SK-N-SH (cell line): ENCODE data around the gene HSD17B12.

ENCODE experiments used
- CTCF ChIP-seq: fragments of 200-600 bp; sonication (generic); IDR thresholded peaks from 2 replicates; pipeline ENCODE4 v1.6.1; 2017; ENCODE audit warnings: antibody characterized with exemption, mild to moderate bottlenecking, moderate library complexity
- ELF1 ChIP-seq: IDR thresholded peaks from 2 replicates; pipeline ENCODE4 v1.4.0; 2012
- EP300 ChIP-seq, 2 experiments: IDR thresholded peaks; 2 replicates each; pipeline versions ENCODE4 v1.4.0 to v1.6.1; 2012; ENCODE audit warnings: borderline replicate concordance in 1 of 2, low read depth in 1 of 2, low read length in 1 of 2
- FOXM1 ChIP-seq: IDR thresholded peaks from 2 replicates; pipeline ENCODE4 v1.4.0; 2012; ENCODE audit warnings: low read depth, mild to moderate bottlenecking
- GABPA ChIP-seq: IDR thresholded peaks from 2 replicates; pipeline ENCODE4 v1.4.0; 2012; ENCODE audit warnings: low read depth, mild to moderate bottlenecking
- PBX3 ChIP-seq: IDR thresholded peaks from 2 replicates; pipeline ENCODE4; 2012
- POLR2AphosphoS5 ChIP-seq: IDR thresholded peaks from 2 replicates; pipeline ENCODE4 v1.6.1; 2012; ENCODE audit warnings: low read depth, low read length
- USF1 ChIP-seq: IDR thresholded peaks from 2 replicates; pipeline ENCODE4 v1.4.0; 2012; ENCODE audit warnings: low read depth, borderline replicate concordance

GRCh38 chr11:43734256-43734655, 53.7 kb downstream of the HSD17B12 start:
- TF ChIP-seq CTCF (no peak), EP300 (IDR thresholded peaks at IDR 0.05; ENCODE audit: borderline replicate concordance in 1 of 2, low read depth in 1 of 2, low read length in 1 of 2) (no peak), USF1 (no peak), FOXM1 (no peak), PBX3 (no peak), POLR2AphosphoS5 (no peak), ELF1 (no peak), GABPA (no peak)
